GM19395 (cell line): ENCODE data around the gene FGFBP1.
A peak's percentile ranks its signal among the peaks of the same experiment; 100 is the strongest.

ENCODE experiments used
- ATAC-seq: cut with Tn5 transposase; IDR thresholded peaks from one replicate; pipeline ENCODE4 v1.9.1; 2021; ENCODE audit warnings: mild to moderate bottlenecking, moderate library complexity; ENCODE audit not compliant: unreplicated experiment

FGFBP1 gene

GRCh38 chr4:15938640-15939039, at the start of gene FGFBP1:
Gene FGFBP1, minus strand, starts transcription at chr4:15938740. Its CDS starts 2,108 bp downstream, at chr4:15936632.
- no peak for ATAC-seq

DNA sequence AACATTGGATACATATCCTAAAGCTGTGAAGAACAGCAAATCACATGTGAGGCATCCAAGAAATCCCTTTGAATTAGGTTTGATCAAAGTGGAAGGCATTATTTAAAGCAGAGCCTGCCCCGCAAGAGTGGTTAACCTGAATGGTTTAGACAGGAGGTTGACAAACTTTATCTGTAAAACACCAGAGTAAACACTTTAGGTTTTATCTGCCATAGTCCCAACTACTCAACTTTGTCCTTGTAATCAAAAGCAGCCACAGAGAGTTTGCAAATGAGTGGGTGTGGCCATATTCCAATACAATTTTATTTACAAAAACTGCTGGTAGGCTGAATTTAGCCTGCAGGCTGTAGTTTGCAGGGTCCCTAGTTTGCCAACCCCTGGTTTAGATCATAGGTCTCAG, 49.7 kb upstream of the FGFBP1 start:
- no peak for ATAC-seq

DNA sequence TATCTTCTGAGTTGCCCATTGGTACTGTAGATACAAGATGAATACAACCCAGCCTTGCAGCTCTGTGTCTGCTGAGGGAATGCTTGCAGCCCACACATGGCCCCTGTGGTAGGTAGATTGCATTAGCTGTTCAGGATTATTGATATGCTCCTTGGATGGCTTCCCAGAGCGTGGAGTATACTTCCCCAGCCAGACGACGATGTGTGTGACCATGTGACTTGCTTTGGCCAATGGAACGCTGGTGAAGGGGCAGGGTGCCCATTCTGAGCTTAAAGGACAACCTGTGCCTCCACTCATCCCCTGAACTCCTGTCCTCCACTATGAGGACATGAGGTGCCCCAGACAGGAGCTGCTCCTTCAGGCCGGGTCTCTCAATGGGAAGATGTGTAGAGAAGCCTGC, 48.4 kb upstream of the FGFBP1 start:
- ATAC-seq = no peak

DNA sequence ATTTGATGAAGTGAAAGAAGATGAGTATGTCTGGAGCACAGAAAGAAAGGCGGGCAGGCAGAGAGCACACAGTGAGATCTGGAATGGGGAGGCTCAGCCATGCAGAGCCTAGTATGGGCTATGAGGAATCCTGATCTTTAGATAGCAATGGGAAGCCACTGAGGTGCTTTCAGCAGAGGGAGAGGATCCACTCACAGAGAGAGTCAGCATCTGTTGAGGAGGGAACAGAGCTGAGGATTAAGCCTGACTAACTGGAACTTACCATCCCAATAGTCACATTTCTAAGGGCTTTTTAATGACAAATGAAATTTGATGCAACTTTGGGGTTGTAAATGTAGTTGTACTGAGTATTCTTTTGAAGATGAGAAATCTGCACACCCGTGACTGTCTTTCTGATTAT, 45.1 kb upstream of the FGFBP1 start:
- no peak for ATAC-seq

DNA sequence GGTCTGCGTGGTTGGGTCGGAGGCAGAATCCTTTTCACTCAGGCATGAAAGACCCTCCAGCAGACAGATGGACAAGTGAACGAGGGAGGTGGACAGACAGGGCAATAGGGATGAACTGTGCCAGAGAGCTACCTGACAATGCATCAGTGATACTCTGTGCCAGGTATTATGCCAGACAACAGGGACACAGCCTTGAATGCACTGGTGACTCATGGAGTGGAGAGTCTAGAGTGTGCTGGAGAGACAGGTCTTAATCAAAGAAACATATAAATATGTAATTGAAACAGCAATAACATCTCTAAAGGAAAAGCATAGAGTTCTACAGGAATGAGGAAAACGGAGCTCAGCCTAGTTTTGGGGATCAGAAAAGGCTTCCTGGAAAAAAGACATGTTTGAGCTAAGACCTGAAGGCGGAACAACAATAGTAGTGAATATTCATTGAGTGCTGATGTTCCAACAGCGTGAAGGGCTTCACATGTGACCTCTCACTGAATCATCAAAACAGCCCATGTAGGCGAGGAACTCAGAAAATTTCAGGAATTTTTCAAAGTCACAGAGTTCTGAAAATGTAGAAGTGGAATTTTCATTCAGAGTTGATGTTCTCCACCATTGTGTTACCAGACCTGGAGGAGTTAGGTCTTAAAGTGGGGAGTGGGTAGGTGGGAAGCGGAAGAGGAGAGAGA, 44.4 kb upstream of the FGFBP1 start:
- no peak for ATAC-seq

DNA sequence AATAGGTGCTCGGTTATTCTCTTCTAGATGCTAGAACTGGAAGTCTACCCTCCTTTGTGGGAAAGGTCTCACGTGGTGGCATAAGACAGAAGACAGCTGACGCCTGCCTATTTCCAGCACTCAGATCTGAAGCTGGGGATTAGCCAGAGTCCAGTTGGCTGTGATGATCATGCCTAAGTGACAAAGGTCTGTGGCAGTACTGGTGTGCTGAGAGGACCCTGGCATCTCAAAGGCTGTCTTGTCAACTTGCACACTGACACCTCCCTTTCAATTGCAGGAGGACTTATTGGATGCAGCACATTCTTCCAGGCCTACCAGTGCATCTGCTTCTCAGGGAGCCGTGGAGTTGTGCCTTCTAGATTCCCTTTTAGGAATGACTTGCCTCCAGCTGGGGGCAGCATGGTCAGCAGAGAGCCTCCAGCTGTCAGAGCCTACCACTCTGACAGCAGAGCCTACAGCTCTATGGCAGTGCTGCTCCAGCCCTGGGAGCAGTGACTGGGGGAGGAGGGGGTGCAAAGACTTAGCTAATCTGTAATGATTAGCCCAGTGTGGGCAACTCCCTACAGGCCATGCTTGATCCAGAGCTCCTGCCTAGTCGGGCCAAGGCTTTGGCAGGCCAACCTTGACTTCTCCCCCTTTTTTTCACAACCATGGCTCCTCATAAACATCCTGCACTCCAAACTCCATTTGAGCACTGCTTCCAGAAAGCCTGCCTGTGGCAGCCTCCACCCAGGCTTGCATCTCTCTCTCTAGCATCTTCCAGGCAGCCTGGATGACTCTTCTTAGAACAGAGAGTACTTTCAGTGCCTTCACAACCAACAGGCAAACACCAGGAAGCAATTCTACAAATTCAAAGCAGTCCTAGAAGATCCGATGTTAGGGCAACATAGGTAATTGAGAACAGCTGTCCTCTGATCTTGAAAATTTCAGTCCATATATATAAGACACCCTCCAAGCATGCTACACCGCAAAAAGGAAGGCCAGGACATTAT, 38.2 kb upstream of the FGFBP1 start:
- ATAC-seq = no peak

- no peak for ATAC-seq
Measured at GRCh38 chr4:15971068-15971801, 32.7 kb upstream of the FGFBP1 start.

GRCh38 chr4:15968551-15969300, 30.2 kb upstream of the FGFBP1 start:
- no peak for ATAC-seq

DNA sequence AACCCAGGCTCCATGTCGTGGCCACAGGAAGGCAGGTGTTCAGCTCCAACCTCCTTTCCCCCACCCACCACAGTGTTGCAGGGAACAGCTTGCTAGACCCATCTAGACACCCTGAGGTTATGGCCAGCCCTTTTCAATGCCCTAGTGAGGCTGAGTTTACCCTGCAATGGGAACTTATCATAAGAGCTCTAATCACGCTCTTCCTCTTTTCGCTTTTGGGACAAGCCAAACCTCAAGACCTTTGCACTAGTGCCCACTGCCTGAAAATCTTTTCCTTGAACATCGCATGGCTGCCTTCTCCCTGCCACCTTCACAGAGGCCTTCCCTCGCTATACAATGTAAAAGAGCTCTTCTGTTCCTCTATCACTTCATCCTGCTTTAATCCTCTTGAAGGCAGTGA, 26.8 kb upstream of the FGFBP1 start:
- ATAC-seq = no peak

DNA sequence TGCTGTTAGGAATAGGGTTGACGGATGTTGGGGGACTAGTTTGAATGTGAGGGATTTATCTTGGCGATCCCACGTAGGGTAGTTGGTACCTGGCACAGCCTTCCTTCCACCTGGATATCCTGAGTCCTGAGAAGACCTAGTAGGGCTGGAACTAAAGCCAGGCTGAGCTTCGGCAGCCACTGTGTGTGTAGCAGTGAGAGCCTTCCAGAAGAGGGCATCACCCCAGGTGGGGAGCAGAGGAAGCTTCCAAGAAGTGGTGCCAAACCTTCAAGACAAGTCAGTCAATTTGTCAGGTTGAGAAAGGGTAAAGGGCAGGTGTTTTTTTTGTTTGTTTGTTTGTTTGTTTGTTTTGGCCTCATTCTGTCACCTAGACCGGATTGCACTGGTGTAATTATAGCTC, 25.6 kb upstream of the FGFBP1 start:
- ATAC-seq = no peak

- peak; percentile 89 for ATAC-seq
Measured at GRCh38 chr4:15963576-15963975, 25.0 kb upstream of the FGFBP1 start.

- peak; percentile 52 for ATAC-seq
Measured at GRCh38 chr4:15963001-15963451, 24.5 kb upstream of the FGFBP1 start, which contains the start of gene FGFBP2. Gene FGFBP2, minus strand, starts transcription at chr4:15963175. Its CDS starts 46 bp downstream, at chr4:15963129.

GRCh38 chr4:15961781-15962510, 23.4 kb upstream of the FGFBP1 start:
- no peak for ATAC-seq

- ATAC-seq = no peak
Measured at GRCh38 chr4:15958562-15958961, 20.0 kb upstream of the FGFBP1 start.

DNA sequence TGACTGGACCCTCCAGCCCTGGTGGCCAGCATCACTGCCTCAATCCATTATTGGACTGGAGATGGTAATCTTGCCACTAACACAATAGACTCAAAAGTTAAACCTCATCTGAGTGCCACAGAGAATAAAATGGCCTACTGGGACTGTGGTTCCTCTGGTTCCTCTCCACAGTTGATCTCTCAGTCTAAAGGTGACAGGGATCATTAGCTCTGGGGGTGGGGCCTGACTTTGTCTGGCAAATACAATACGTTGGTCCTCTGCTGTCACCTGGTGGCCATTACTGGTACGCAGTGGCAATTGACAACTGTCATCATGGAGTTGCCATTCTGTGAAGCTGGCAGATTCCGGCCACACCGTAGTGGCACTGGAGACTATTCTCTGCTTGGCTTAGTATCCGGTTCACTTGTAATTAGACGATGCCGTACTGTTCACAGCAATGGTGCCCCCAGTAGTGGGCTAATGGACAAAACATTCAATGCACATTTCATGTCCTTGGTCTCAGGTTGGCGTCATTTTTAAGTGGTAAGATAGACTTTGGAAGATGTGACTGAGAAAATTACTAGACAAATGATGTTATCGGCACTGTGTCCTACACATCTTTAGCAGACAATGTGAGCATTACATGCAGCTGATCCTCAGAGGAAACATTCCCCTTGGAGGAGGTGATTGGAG, 17.8 kb upstream of the FGFBP1 start:
- peak; percentile 96 for ATAC-seq

DNA sequence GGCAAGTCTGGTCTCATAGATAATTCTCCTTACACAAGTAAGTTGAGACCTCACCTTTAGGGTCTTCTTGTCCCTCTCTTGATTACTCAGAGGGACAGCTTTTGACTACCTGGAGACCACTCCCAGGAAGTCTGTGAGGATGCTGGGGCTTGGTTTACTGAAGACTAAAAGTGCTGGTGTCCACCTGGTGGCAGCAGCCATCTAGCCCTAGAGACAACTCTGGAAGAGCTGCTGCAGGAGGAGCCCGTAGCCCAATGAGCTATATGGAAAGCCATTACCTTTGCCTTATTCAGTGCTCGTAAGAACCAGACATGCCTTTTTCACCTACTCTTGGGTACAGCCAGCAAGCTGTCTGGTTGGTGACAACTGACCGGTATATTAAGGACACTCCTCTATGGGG, 17.1 kb upstream of the FGFBP1 start:
- ATAC-seq = no peak

DNA sequence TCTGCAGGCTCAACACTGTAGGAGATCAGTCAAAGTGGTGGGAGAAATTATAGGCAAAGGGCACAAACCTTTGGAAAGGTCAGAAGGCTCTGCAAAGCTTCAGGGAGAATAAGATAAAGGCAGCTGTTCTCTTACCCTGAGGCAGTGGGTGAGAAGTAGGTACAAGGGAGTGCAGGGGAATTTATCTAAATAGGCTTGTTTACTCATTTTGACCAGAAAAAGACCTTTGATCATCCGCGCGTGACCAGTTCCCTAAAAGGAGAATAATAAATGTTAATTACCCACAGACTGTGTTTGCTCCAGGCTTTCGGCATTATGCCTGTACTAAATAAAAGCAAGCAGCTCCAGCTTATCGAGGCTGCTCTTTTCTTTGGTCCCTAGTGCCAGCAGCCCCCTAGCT, 15.1 kb upstream of the FGFBP1 start:
- ATAC-seq = no peak

- no peak for ATAC-seq
Measured at GRCh38 chr4:15951781-15952180, 13.2 kb upstream of the FGFBP1 start.

- ATAC-seq = no peak
Measured at GRCh38 chr4:15948826-15949225, 10.3 kb upstream of the FGFBP1 start.
